Measurements from ENCODE around the gene RASA3. TPM values are rescaled to one million over a fixed set of nuclear protein-coding genes. Genes with fewer than 3 reads are reported as not detected.

Gene RASA3
- total and polyA plus RNA-seq, 2 of the 4 experiments (the other 2 are of a cell fraction): 21.0 to 31.4 TPM

- in situ Hi-C loops (cut with MboI; ENCODE audit: low sequenced_read_pairs): no loop called here
- WGBS, 2 experiments (ENCODE audit: extremely low coverage in 2 of 2, insufficient read length in 1 of 2): 100% methylated on average over 4 of the region's 37 CpGs; no CpG with 5 or more reads in 1 of the 2 experiments
- ATAC-seq (ENCODE audit: low read depth): no peak
Measured at GRCh38 chr13:114010401-114011101, 121.9 kb downstream of the RASA3 start.

More at GRCh38 chr13:114010401-114011101, 121.9 kb downstream of the RASA3 start:
- no peak overlapping the region for H2BK20ac ChIP-seq (ENCODE audit: low read depth, low read length)
- no peak overlapping the region for H3K4me2 ChIP-seq (ENCODE audit: low read depth, low read length)
- no peak overlapping the region for H2AFZ ChIP-seq (replicated peaks; ENCODE audit: low read length, poor library complexity)
- no peak overlapping the region for H2BK5ac ChIP-seq (ENCODE audit: low read depth, low read length, poor library complexity, severe bottlenecking)
- intact Hi-C loops (cut with micrococcal nuclease): no loop called here
- H3K9me1 ChIP-seq (ENCODE audit: insufficient read depth, low read length): peaks cover 5% of the 10 kb centered on the region
- H4K20me1 ChIP-seq (ENCODE audit: insufficient read depth, low read length): peaks cover 12% of the 10 kb centered on the region
- H3K4me3 ChIP-seq (ENCODE audit: insufficient read depth, low read depth, low read length): no peak overlapping the region
- no peaks in the 10 kb centered on the region for H3K9me3 ChIP-seq (ENCODE audit: control insufficient read depth, insufficient read depth, low read length)
- H3K4me1 ChIP-seq (ENCODE audit: control insufficient read depth, insufficient read depth, low read length): no peaks in the 10 kb centered on the region
- no peak overlapping the region; the same call in 1 of the 2 replicates for H2AK5ac ChIP-seq (ENCODE audit: low read depth, low read length)
- no peak overlapping the region for H3K4ac ChIP-seq (ENCODE audit: low read depth, low read length)
- H3K36me3 ChIP-seq (ENCODE audit: control insufficient read depth, insufficient read depth, low read length): peaks cover 57% of the 10 kb centered on the region
- BruUV-seq (replicated peaks): no TSS peak
- H4K91ac ChIP-seq (ENCODE audit: insufficient read depth, low read depth, low read length): no peak overlapping the region
- no peak for DNase-seq
- H4K5ac ChIP-seq (ENCODE audit: low read depth, low read length): no peak overlapping the region
- TF ChIP-seq BHLHE40 (IDR thresholded peaks at IDR 0.05; ENCODE audit: low read depth, low read length) (no peak), ELK1 (IDR thresholded peaks at IDR 0.05; ENCODE audit: borderline replicate concordance, low read depth, low read length) (no peak), SMC3 (IDR thresholded peaks at IDR 0.05; ENCODE audit: low read depth, low read length) (no peak), NFE2L2 (IDR thresholded peaks at IDR 0.05; ENCODE audit: low read depth, low read length) (no peak), RFX5 (IDR thresholded peaks at IDR 0.05; ENCODE audit: low read depth, low read length) (no peak)
- H3K18ac ChIP-seq (ENCODE audit: low read depth, low read length): no peak overlapping the region
- dilution Hi-C loops (cut with HindIII; ENCODE audit: low sequenced_read_pairs, unreplicated experiment): no loop called here
- no peak overlapping the region for H2BK120ac ChIP-seq (ENCODE audit: low read depth, low read length)
- H2AK9ac ChIP-seq (replicated peaks; ENCODE audit: low read depth, low read length, poor library complexity): peak overlapping the region; percentile 72
- H3K27ac ChIP-seq (ENCODE audit: insufficient read depth, low read length): no peak overlapping the region
- no peaks in the 10 kb centered on the region for H3K27me3 ChIP-seq (ENCODE audit: control insufficient read depth, insufficient read depth, low read length)
- H3K9ac ChIP-seq (ENCODE audit: low read depth, low read length): no peak overlapping the region
- ChIA-PET POLR2A (ENCODE audit: unreplicated experiment) (no interaction called here), CTCF (no interaction called here)
- H2BK15ac ChIP-seq (ENCODE audit: low read depth, low read length): no peak overlapping the region
- H3K79me1 ChIP-seq (ENCODE audit: low read depth in 1 of 2, low read length in 2 of 2): peaks cover 12 to 42% of the 10 kb centered on the region in 2 experiments
- H4K8ac ChIP-seq (ENCODE audit: low read depth in 2 of 2, low read length in 2 of 2): no peak overlapping the region
- H3K14ac ChIP-seq (replicated peaks; ENCODE audit: low read depth, low read length): no peak overlapping the region
- H3K23ac ChIP-seq (ENCODE audit: low read depth, low read length): no peak overlapping the region
- no peak overlapping the region for H3K56ac ChIP-seq (ENCODE audit: extremely low read depth, insufficient read depth, low read length)

Measured in IMR-90 (cell line).